HepG2 (cell line): ENCODE results near the gene SLC35A3. TPM values are rescaled to one million over a fixed set of nuclear protein-coding genes. Genes with fewer than 3 reads are reported as not detected.

Experiments
- ATAC-seq: fragments of 200-7000 bp; cut with Tn5 transposase; 3 replicates; pipeline ENCODE4 v1.9.1; 2020; ENCODE audit warnings: mild to moderate bottlenecking, moderate library complexity
- BruUV-seq: library from RNA; stranded (reverse); fragments of 400-500 nt; replicated peaks from 2 replicates; lab custom pipeline; 2021; lab: Mats Ljungman, UMichigan
- CTCF ChIA-PET: fragments of 300-600 bp; formaldehyde crosslinking; extraction: SDS; loops from one replicate; lab custom pipeline; 2021; ENCODE audit warnings: low total read pairs, inconsistent platforms, low intra/inter-chr PET ratio; lab: Yijun Ruan, JAX
- POLR2A ChIA-PET: fragments of 350-600 bp; sonication (Branson Sonifier 250); formaldehyde crosslinking; loops from one replicate; lab custom pipeline; 2020; ENCODE audit warnings: antibody characterized with exemption, inconsistent platforms; lab: Yijun Ruan, JAX
- DNase-seq: peaks from one replicate; pipeline ENCODE4 v3.0.0-alpha.2; 2015; ENCODE audit warnings: low spot score
- FAIRE-seq: peaks from 3 replicates; lab custom pipeline; 2011; peaks lifted over from hg19 to GRCh38; lab: Jason Lieb, UNC
- H2AFZ ChIP-seq: one replicate; pipeline ENCODE4 v1.6.1; 2011; ENCODE audit warnings: low read length, inconsistent platforms
- H3K27ac ChIP-seq: fragments of 300-600 bp; 3 replicates; pipeline ENCODE4 v1.8.0; 2011; ENCODE audit warnings: mixed run types, mild to moderate bottlenecking, mixed read lengths, low read length, inconsistent platforms; ENCODE audit not compliant: insufficient read depth; ENCODE audit errors: extremely low read length
- H3K27me3 ChIP-seq, 2 experiments: fragments of 200-600 bp in 1 of 2; 2 replicates in 1 of 2; 3 replicates in 1 of 2; pipeline versions ENCODE4 v1.6.0 to v1.8.0; 2011; ENCODE audit warnings: low read length in 2 of 2, mild to moderate bottlenecking in 2 of 2, moderate library complexity in 2 of 2, inconsistent platforms in 1 of 2; ENCODE audit not compliant: insufficient read depth in 2 of 2, control insufficient read depth in 1 of 2
- H3K36me3 ChIP-seq, 2 experiments: fragments of 200-600 bp in 1 of 2; replicated peaks in 1 of 2; 2 replicates in 1 of 2; 3 replicates in 1 of 2; pipeline versions ENCODE4 v1.5.1 to v1.8.0; 2011; ENCODE audit warnings: low read length in 2 of 2, inconsistent platforms in 1 of 2; ENCODE audit not compliant: insufficient read depth in 2 of 2, control insufficient read depth in 1 of 2
- H3K4me1 ChIP-seq: 2 replicates; pipeline ENCODE4 v1.5.1; 2012; ENCODE audit warnings: low read length, inconsistent platforms; ENCODE audit not compliant: insufficient read depth
- H3K4me2 ChIP-seq: 2 replicates; pipeline ENCODE4 v1.6.0; 2011; ENCODE audit warnings: low read depth, low read length, inconsistent platforms
- H3K4me3 ChIP-seq, 3 experiments: fragments of 200-600 bp in 1 of 3; sonication (generic), shearing (Covaris generic) in 1 of 3; replicated peaks in 1 of 3; 2 replicates each; pipeline ENCODE4 v1.5.1; 2011 to 2016; ENCODE audit warnings: low read length in 3 of 3, inconsistent platforms in 2 of 3, low read depth in 2 of 3, mild to moderate bottlenecking in 2 of 3, control low read depth in 1 of 3, mixed read lengths in 1 of 3; ENCODE audit not compliant: insufficient read depth in 1 of 3
- H3K79me2 ChIP-seq: one replicate; pipeline ENCODE4 v1.6.1; 2011; ENCODE audit warnings: low read length, inconsistent platforms; ENCODE audit not compliant: insufficient read depth
- H3K9ac ChIP-seq: 2 replicates; pipeline ENCODE4 v1.6.0; 2011; ENCODE audit warnings: mild to moderate bottlenecking, low read depth, low read length, inconsistent platforms; ENCODE audit not compliant: insufficient read depth
- H3K9me3 ChIP-seq: 2 replicates; pipeline ENCODE4 v1.5.1; 2012; ENCODE audit warnings: mild to moderate bottlenecking, low read length
- H4K20me1 ChIP-seq: 2 replicates; pipeline ENCODE4 v1.6.0; 2011; ENCODE audit warnings: inconsistent platforms, mild to moderate bottlenecking, low read length, moderate library complexity; ENCODE audit not compliant: insufficient read depth
- ARHGAP35 ChIP-seq: sonication (generic); formaldehyde crosslinking; IDR thresholded peaks from 2 replicates; pipeline ENCODE4 v1.9.0; 2022; ENCODE audit warnings: mild to moderate bottlenecking, inconsistent platforms, moderate library complexity, missing genetic modification reagents, borderline replicate concordance
- HMG20B ChIP-seq: conservative IDR thresholded peaks from 2 replicates; pipeline ENCODE4 v1.6.1; 2016; ENCODE audit warnings: missing genetic modification reagents, missing compliant biosample characterization
- HNRNPK ChIP-seq: fragments of 200-400 bp; formaldehyde crosslinking; IDR thresholded peaks from 2 replicates; pipeline ENCODE4 v1.6.1; 2018; ENCODE audit warnings: low read length, low read depth, moderate library complexity, mild to moderate bottlenecking; ENCODE audit not compliant: poor library complexity, severe bottlenecking
- NFYB ChIP-seq: sonication (generic); formaldehyde crosslinking; IDR thresholded peaks from 2 replicates; pipeline ENCODE4 v1.4.0; 2020; ENCODE audit warnings: missing genetic modification reagents
- NR2F6 ChIP-seq, 2 experiments: IDR thresholded peaks; 2 replicates each; pipeline ENCODE4 v1.6.1; 2016; ENCODE audit warnings: antibody characterized with exemption in 1 of 2, mild to moderate bottlenecking in 1 of 2
- SIN3B ChIP-seq: fragments of 150-350 bp; IDR thresholded peaks from 2 replicates; pipeline ENCODE4 v1.6.1; 2014; ENCODE audit warnings: low read length
- ZNF616 ChIP-seq: sonication (generic); formaldehyde crosslinking; IDR thresholded peaks from 2 replicates; pipeline ENCODE4 v1.5.0; 2020; ENCODE audit warnings: low read depth, mild to moderate bottlenecking, missing genetic modification reagents
- ZNF790 ChIP-seq: sonication (generic); formaldehyde crosslinking; IDR thresholded peaks from 2 replicates; pipeline ENCODE4 v1.8.0; 2022; ENCODE audit warnings: missing genetic modification reagents, mild to moderate bottlenecking, borderline replicate concordance
- WGBS: methylation state at CpG from one replicate; pipeline ENCODE4 v1.1.6; 2017; ENCODE audit warnings: low lambda C conversion rate; 5-methylcytosine and 5-hydroxymethylcytosine counted together
- in situ Hi-C: cut with HindIII; loops from 2 replicates; pipeline ENCODE4 v1.10.0; 2017; ENCODE audit warnings: low pct_unique_long_range_greater_than_20kb; ENCODE audit not compliant: extremely low pct_ligation_motif_present
- intact Hi-C: fragments of 100-400 bp; cut with micrococcal nuclease; formaldehyde crosslinking; loops from one replicate; pipeline ENCODE4 v1.10.0; 2022; ENCODE audit not compliant: unreplicated experiment
- polyA plus RNA-seq, 8 experiments: library from polyadenylated mRNA; depleted of rRNA in 3 of 8; stranded (reverse) in 7 of 8; unstranded in 1 of 8; fragments of >200 nt; fragmentation: Illumina TruSeq in 4 of 8; extraction: Trizol in 4 of 8; gene quantifications; 2 replicates each; pipeline versions ENCODE4 v1.2.1 to v1.2.3, GENCODE V29; 2011 to 2016; ENCODE audit warnings: low read depth in 4 of 8, missing spikeins in 1 of 8, mixed read lengths in 1 of 8; ENCODE audit not compliant: insufficient read depth in 1 of 8
- total RNA-seq, 5 experiments: library from RNA; depleted of rRNA; stranded (reverse); fragments of >200 nt; fragmentation: Illumina TruSeq; extraction: Trizol; gene quantifications; 2 replicates each; pipeline ENCODE4 v1.2.3, GENCODE V29; 2016; ENCODE audit warnings: low read depth in 1 of 5
- TF ChIP-seq, protein P1 (sequence below): sonication (generic); formaldehyde crosslinking; IDR thresholded peaks from 2 replicates; pipeline ENCODE4 v1.8.0; 2023; ENCODE audit warnings: mild to moderate bottlenecking, missing genetic modification reagents
- TF ChIP-seq, protein P2 (sequence below): sonication (generic); formaldehyde crosslinking; IDR thresholded peaks from 2 replicates; pipeline ENCODE4 v1.4.0; 2020; ENCODE audit warnings: low read depth, mild to moderate bottlenecking, missing genetic modification reagents

Gene SLC35A3
- total and polyA plus RNA-seq, 2 of the 13 experiments (the other 11 are each of a cell fraction or from before 2014, with no cell fraction given): 11.2 to 24.9 TPM

DNA sequence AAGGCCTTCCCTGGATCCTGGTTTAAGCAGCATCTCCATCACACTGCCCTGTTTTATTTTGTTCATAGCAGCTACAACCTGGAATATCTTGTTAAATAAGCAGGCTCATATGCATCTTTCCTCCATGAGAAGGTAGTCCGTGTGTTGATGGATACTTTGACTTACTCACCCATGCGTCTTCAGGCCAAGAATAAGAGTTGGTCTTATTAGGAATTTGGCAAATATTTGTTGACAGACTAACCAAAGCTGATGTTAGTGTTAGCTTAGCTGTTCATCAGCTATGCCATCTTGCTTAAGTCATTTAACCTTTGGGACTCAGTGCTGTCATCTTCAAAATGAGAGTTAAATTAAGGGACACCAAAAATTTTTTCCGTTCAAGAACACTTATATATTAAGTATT, 103.7 kb downstream of the SLC35A3 start:
- TF ChIP-seq, protein P1, sequence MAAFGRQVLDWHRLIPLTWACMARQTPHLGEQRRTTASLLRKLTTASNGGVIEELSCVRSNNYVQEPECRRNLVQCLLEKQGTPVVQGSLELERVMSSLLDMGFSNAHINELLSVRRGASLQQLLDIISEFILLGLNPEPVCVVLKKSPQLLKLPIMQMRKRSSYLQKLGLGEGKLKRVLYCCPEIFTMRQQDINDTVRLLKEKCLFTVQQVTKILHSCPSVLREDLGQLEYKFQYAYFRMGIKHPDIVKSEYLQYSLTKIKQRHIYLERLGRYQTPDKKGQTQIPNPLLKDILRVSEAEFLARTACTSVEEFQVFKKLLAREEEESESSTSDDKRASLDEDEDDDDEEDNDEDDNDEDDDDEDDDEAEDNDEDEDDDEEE: no peak
- TF ChIP-seq NFYB (CRISPR knock-in tag): no peak
- TF ChIP-seq, all 625 proteins: peak for 0
- no peak overlapping the region for H3K27ac ChIP-seq
- H3K4me1 ChIP-seq: no peaks in the 10 kb centered on the region
- H3K27me3 ChIP-seq: no peaks in the 10 kb centered on the region
- in situ Hi-C loops (no loop called here), intact Hi-C loops (no loop called here)
- no peaks in the 10 kb centered on the region for H4K20me1 ChIP-seq
- no peak overlapping the region for H3K4me2 ChIP-seq
- peaks cover 2% of the 10 kb centered on the region for H3K79me2 ChIP-seq
- FAIRE-seq (no peak), ATAC-seq (no peak), DNase-seq (no peak)
- no TSS peak for BruUV-seq
- H3K9me3 ChIP-seq: no peaks in the 10 kb centered on the region
- H3K9ac ChIP-seq: no peak overlapping the region
- POLR2A ChIA-PET: no interaction called here
- no peak overlapping the region for H2AFZ ChIP-seq
- CTCF ChIA-PET: no interaction called here
- H3K36me3 ChIP-seq: peaks cover 13 to 71% of the 10 kb centered on the region in 2 experiments
- 95% methylated on average over 3 of the region's 3 CpGs for WGBS
- H3K4me3 ChIP-seq: no peak overlapping the region

DNA sequence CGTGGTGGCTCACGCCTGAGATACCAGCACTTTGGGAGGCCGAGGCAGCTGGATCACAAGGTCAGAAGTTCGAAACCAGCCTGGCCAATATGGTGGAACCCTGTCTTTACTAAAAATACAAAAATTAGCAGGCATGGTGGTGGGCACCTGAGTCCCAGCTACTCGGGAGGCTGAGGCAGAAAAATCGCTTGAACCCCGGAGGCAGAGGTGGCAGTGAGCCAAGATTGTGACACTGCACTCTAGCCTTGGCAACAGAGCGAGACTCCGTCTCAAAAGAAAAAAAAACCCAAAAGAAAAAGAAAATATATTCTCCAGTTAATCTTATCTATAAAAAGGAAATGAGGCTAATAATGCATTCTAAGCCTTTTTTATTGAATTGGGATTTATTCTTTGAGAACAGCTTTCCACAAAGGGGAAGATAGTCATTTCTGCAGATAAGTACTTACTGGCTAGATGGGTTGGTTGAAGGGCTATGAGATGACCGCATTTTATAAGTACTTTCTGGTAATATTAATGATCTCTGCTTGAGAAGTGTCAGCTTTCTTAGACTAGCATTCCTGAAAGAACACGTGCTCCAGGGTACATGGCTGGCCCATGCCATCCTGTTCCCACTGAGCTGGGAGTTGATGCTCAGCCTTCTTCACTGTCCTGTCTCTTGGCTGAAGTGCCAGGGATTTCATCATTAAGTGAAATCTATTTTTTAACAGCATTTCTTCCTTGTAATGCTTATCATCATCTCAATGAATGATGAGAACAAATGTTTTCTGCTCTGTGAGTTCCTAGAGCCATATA, 105.0 kb downstream of the SLC35A3 start:
- no peak for ATAC-seq
- Histone ChIP-seq H3K79me2 (peaks cover 2% of the 10 kb centered on the region), H3K4me1 (no peaks in the 10 kb centered on the region), H3K9ac (no peak overlapping the region), H3K36me3 (peaks cover 17 to 73% of the 10 kb centered on the region in 2 experiments), H4K20me1 (no peaks in the 10 kb centered on the region), H2AFZ (no peak overlapping the region), H3K27me3 (no peaks in the 10 kb centered on the region), H3K27ac (no peak overlapping the region), H3K9me3 (no peaks in the 10 kb centered on the region), H3K4me3 (no peak overlapping the region), H3K4me2 (no peak overlapping the region)
- intact Hi-C loops: no loop called here
- no peak for FAIRE-seq
- DNase-seq: no peak
- no TSS peak for BruUV-seq
- TF ChIP-seq HMG20B (CRISPR knock-in tag) (no peak), NR2F6 (IDR thresholded peaks at IDR 0.05) (no peak), NR2F6 (CRISPR knock-in tag; IDR thresholded peaks at IDR 0.05) (no peak), ZNF790 (CRISPR knock-in tag) (no peak), SIN3B (no peak), HNRNPK (no peak), ARHGAP35 (CRISPR knock-in tag) (no peak), ZNF616 (CRISPR knock-in tag) (no peak)
- TF ChIP-seq, protein P2, sequence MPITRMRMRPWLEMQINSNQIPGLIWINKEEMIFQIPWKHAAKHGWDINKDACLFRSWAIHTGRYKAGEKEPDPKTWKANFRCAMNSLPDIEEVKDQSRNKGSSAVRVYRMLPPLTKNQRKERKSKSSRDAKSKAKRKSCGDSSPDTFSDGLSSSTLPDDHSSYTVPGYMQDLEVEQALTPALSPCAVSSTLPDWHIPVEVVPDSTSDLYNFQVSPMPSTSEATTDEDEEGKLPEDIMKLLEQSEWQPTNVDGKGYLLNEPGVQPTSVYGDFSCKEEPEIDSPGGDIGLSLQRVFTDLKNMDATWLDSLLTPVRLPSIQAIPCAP (CRISPR knock-in tag): no peak
- 95% methylated on average over 11 of the region's 11 CpGs for WGBS
- POLR2A ChIA-PET: no interaction called here
- CTCF ChIA-PET: no interaction called here
- in situ Hi-C loops: no loop called here
